Erythroblast (primary cell): ENCODE measurements around the gene TMEM108.

ENCODE experiments used
- GATA1 ChIP-seq: IDR thresholded peaks from 2 replicates; pipeline ENCODE4 v1.6.1; 2011; ENCODE audit warnings: low read depth, mild to moderate bottlenecking, control low read depth, low read length, moderate library complexity
- POLR2A ChIP-seq: IDR thresholded peaks from 2 replicates; pipeline ENCODE4 v1.6.1; 2011; ENCODE audit warnings: mild to moderate bottlenecking, low read length

DNA sequence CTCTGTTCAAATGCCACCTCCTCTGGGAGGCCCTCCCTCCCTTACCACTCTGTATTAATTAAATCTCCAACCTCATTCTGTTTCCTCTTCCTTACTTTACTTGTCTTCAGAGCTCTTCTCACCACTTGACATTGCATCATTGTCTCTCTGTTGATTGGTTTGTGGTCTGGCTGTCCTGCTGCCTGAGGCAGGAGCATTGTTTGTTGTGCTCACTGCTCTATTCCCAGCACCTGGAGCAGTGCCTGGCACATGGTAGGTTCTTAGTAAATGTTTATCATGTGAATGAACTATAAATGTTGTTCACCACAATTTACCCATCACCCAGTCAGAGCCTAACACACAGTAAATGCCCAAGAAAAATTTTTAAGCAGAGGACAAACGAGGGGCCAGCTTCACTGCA is 355.0 kb downstream of the TMEM108 start:
- TF ChIP-seq POLR2A (no peak), GATA1 (no peak)
